Esophagus mucosa (tissue), 1 donor: Measurements from ENCODE around the gene CLDN9. TPM values are rescaled to one million over a fixed set of nuclear protein-coding genes. Genes with fewer than 3 reads are reported as not detected.

Experiments
- ATAC-seq: fragments of 200-7000 bp; cut with Tn5 transposase; one replicate; pipeline ENCODE4 v1.9.1; 2020
- total RNA-seq: library from RNA; stranded (reverse); gene quantifications from one replicate; pipeline ENCODE4 v1.2.4, GENCODE V29; 2023
- donor health status: DM: yes; HTN: yes; CAD: no.

CLDN9 gene
- total RNA-seq, 1 donor from 2014 or later = not detected

DNA sequence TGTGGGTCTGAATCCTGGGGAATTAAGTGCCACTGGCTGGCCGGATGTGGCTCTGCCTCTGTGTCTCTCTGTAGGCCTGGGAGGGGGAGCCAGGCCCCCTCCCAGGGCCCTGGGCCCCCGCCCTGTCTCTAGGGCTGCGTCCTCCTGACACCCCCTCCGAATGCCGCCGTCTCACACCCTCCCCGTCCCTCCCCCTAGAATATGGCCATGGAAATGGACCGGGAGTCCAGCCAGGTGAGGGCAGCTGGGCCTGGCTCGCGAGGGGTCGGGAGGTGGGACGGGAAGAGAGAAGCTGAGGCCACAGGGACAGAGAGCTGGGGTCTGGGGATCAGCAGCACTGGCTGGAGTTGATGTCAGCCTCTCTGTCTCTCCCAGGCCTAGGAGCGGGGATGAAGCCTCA, 16.4 kb upstream of the CLDN9 start:
- ATAC-seq = no peak

DNA sequence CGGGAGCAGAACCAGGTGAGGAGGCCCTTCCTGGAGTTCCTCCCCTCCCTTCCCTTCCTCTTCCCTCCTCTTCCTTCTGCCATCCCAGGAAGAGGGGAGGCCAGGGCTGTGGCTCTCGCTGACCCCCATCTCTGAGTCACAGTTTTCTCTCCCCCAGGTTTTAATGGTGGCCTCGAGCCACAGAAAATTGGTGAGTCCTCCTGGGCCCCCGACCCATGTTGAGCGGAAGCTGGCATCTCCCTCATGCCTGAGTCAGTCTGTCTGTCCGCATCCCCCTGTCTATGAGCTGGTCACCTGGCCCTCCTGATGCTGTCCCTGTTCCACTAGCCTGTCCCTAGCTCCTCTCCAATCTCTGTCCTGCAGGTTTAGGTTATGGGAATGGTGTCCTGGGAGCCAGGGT, 12.8 kb upstream of the CLDN9 start:
- ATAC-seq = no peak

DNA sequence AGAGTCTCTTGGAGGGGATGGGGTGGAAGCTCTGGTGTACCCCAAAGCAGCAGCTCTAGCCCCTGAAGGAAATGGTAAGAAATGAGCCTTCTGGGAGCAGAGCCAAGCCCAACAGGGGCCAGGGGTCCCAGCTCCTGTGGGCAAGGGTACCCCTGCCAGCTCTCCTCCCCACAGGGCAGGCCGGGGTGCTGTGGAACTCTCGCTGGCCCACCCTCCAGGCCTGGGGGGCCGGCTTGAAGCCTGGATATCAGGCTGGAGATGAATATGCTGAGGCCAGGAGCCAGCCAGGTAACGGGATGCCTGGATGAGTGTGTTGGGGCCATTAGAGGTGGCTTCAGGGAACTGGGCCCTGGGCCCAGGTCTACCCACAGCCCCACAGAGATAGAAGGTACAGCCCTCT, 12.2 kb upstream of the CLDN9 start:
- ATAC-seq = no peak

DNA sequence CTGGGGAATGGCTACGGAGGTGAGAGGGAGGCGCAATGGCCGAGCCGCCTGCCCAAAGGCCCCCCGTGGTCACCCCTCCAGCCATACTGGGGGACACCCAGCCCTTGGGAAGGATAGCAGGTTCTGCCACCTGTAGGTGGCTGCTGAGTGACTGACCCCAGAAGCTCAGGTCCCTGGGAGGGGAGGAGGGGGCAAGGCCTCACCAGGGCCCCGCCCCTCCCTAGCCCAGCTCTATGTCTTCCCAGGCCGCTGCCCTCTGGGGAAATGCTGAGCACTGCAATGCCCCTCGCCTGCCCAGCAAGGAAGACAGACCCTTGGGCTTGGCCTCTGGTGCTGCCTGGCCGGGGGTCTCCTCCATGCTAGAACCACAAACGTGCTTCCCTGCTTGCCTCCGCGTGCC, 11.4 kb upstream of the CLDN9 start:
- no peak for ATAC-seq

DNA sequence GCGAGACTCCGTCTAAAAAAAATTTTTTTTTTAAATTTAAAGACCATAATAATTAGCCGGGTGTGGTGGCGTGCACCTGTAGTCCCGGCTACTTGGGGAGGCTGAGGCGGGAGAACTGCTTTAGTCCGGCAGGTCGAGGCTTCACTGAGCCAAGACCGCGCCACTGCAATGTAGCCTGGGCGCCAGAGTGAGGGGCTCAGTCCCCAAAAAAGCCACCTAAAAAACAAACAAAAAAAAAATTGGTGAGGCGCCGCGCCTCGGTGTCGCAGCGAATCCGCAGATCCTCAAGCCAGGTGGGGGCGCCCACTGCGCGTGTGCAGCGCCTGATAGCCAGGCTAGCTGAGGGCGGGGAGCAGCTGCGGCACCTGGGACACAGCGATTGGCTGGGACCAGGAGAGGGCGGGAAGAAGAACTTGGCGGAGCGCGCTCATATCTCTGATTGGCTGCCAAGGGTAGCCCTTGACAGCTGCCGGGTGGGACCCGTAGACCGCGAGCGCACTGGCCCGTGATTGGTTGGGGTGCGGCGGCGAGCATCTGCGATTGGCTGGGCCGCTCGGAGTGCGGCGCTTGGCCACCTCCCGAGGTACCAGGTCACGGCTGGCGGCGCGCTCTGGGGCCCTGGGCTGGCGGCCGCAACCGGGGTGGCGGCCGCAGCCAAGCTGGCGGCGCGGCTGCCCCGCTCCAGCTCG, 9.0 kb upstream of the CLDN9 start:
- ATAC-seq = peak; percentile 99

DNA sequence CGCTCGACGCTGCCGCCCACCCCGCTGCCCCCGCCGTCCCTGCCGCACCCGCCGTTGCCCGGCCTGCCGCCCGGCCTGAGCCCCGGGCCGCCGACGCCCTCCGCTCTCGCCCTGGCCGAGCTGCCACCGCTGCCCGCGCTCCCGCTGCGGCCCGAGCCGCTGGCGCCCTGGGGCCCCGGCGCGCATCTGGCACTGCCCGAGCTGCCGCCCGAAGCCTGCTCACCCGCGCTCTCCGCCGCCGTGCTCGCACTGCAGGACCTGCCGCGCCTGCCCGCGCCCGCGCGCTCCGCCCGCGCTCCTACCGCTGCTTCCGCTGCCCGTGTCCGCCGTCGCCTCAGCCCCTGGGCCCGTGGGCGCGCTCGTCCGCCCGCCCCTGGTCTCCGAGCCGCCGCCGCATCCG, 8.4 kb upstream of the CLDN9 start:
- ATAC-seq = no peak

DNA sequence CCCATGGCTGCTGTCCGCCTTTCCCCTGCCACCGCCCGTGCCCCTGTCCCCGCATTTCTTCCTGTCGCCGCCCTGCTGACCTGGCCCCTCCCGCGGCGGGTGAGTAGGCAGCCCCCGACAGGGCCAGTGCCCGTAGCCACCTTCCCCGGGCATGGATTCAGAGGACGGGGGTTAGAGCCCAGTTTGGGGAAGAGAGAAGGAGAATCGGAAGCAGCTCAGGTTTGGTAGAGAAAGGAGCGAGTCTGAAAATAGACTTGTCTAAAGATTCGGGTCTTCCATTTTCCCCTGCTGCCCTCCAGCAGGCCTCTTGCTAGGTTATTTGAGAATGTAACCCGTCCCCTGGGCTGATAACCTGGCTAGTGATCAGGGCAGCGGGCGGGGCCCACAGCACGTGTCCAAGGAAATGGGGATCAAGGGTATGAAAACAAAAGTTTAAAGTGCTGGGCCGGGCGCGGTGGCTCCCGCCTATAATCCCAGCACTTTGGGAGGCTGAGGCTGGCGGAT, 7.9 kb upstream of the CLDN9 start:
- no peak for ATAC-seq

DNA sequence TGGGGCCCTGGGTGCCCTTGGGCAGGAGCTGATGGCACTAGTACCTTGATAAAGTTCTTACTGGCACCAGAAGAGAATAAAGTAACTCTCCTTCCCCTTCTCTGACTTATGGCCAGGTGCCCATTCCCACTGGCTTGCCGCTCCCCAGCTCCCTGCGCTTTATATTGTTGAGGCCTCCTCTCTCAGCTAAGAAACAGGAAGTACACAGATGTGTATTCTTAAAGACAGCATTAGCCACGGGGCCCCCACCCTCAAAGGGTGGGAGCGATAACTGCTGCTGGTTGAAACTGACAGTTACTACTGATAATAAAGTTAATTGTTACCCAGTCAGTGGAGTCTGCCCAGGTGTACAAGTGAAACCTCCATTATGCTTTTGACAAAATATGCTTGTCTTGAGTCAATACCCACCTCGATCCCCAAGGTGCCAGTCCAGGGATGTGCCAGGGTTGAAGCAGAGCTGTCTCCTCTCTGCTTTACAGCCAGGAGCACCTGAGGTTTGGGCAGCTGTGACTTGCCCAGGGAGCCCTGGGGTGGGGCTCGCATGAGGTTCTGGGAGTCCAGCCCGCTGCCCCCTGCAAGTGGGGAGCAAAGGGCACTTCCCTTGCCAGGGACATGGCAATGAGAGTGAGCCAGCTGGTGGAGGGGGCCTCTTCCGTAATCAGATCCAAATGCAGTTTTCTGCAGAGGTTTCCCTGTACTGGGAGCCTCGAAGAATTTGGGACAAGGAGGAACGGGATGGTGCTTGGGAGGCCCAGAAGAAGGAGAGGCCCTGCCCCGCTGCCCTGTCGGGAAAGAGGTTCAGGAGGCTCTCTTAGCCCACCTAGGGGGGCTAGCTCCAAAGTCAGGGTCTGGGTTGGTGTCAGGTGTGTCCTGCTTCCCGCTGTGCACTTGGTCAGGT, 5.4 kb upstream of the CLDN9 start:
- no peak for ATAC-seq

DNA sequence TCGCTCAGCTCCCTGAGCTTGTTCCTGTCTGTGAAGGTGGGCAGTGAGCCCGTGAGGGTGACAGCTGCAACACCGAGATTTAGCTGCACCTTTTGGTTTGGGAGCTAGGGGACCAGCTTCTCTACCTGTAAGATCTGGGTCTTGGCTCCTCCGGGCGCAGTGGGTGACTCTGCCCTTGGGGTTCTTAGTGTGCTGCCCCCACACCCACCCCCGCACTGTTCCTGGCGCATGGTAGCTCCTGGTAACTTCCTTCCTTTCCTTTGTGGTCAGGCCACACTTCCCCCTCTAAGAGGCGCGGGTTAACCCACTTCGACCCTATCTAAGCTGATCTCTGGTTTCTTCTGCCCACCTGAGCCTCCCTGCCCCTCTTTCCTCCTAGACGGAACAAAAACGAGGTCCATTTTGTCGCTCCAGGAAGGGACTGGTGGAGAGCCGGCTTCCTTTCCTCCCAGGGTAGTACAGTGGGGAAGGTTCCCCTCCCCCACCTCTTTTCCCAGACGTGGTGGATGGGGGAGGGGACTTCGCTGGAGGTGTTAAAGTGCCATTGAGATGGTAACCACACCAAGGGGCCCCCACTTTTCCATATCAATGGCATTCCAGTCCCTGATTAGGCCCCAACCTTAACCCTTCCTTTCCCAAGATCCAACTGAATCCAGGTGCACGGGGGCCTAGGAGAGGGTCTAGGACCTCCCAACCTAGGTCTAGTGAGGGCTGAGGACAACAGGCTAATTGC, 4.6 kb upstream of the CLDN9 start:
- ATAC-seq = no peak

DNA sequence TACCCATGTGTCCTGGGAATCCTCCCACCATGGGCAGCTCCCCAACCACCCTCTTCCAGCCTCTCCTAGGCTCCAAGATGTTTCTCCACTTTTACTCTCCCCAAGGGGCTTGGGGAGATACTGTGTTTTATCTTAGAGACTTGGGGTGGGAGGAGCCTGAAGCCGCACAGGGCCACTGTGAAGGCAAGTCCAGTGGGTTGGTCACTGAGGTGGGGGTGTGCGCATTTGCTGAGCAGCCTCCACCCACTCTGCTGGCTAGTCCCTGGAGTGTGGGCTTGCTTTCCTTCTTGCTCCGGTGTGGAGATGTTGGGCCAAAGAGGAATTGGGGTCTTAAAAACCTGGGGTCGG, 4.1 kb upstream of the CLDN9 start:
- no peak for ATAC-seq

DNA sequence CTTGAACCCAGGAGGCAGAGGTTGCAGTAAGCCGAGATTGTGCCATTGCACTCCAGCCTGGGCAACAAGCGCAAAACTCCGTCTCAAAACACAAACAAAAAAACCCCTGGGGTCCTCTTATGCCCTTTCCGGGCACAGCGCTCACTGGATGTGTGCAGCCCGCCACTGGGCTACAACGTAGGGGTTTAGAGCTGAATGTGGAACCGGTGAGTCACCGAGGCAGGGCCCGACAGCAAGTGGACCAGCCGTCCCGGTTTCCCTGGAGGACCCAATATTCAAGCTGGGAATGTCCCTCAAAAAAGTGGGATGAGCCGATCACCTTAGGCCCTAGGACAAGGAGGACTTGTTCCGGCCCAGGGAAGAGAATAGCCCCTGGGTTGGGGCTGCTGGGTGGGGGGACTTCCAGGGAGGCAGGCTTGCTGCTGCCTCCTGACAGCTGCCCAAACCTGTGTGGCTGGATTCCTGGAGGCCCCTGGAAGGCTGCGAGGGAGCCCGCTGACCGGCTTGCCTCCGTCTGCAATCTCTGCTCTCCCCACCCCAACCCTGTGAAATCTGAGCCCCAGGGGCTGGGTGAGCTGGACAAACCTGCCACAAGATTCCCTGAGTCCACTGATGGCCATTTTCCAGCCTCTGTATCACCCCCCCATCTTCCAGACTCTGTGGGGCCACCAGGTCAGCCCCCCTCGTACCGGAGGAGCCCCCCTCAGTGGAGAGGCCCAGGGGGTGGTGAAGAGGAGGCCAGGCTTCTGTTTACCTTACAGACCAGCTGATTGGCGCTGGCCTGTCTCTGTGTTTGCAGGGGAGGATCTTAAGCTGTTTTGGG, 2.9 kb upstream of the CLDN9 start:
- peak; percentile 23 for ATAC-seq

DNA sequence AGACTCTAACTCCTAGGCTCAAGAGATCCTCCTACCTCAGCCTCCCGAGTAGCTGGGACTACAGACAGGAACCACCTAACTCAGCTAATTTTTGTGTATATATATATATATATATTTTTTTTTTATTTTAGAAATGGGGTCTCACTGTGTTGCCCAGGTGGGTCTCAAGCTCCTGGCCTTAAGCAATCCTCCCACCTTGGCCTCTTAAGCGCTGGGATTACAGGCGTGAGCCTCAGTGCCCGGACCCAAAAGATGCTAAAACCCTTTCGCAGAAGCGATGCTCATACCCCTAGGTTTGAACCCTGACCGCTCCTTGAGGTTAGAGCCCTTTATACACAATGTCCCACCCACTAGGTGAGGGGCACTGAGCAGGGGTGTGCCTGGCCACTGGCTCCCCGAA, 2.2 kb upstream of the CLDN9 start:
- ATAC-seq = no peak

DNA sequence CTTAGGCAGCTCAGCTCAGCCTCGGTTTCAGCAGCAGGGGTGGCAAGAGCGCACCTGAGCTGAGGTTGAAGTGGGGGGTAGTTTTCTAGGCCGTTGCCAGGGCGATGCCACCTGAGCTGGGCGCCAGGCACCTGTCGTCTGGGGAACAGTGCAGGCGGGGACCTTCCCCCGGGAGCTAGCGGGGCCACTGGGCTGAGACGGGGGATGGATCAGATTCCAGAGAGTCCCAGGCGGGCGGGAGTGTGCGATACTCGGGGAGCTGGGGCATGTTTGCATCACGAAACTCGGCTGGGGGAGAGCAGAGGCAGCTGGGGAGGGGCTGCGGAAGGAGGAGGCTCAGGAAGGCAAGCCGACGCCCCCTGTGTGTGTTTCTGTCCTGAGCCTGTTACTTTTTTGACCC, 477 bp upstream of the CLDN9 start:
- ATAC-seq = no peak

DNA sequence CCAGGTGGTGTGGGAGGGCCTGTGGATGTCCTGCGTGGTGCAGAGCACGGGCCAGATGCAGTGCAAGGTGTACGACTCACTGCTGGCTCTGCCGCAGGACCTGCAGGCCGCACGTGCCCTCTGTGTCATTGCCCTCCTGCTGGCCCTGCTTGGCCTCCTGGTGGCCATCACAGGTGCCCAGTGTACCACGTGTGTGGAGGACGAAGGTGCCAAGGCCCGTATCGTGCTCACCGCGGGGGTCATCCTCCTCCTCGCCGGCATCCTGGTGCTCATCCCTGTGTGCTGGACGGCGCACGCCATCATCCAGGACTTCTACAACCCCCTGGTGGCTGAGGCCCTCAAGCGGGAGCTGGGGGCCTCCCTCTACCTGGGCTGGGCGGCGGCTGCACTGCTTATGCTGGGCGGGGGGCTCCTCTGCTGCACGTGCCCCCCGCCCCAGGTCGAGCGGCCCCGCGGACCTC, 798 bp downstream of the CLDN9 start:
- no peak for ATAC-seq

DNA sequence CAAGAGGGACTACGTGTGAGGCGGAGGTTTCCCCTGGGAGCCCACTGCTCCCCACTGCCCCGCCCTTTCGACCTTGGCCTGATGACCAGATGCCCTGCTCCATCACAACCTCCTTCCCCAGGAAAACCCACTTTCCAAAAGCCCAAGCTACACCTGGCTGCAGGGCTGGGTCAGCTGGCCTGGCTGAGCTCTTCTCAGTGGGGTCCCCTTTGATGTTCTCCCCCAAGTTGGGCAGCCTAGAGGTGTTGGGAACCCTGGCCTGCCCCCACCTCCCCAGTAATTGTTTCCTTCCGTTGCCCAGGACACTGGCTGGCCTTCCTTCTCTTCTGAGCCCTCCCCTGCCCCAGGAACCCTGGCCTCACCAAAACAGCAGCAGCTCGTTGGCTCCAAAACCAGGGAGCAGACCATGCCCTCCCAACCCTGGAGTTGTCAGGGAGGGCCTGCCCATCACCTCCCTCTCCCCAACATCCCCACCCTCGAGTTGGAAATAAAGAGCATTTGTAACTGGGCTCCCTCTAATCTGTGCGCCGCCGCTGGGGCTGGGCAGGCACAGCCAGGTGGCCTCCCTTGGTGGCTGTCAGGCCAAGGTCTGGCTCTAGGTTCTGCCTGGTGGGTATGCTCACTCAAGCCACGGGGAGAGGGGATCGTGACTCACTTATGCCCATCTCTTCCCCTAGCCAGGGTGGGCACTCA, 1.4 kb downstream of the CLDN9 start:
- no peak for ATAC-seq

DNA sequence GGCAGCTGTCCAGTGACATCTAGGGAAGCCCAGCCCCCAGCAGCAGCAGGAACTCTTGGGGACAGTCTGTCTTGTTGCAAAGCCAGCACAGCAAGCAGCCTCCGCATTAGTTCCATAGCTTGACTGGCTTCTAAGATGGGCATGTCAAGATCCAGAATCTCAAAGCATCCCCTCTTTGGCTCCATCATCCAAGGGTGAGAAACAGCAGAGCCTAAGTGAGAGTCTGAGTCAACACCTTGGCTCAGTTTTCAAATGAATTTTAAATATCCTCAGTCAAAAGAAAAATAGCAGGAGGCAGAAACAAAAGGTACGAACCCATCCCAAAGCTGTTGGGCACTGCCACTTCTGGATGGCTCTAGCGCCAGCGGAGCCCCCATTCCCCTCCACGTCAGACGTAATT, 2.2 kb downstream of the CLDN9 start:
- ATAC-seq = no peak

DNA sequence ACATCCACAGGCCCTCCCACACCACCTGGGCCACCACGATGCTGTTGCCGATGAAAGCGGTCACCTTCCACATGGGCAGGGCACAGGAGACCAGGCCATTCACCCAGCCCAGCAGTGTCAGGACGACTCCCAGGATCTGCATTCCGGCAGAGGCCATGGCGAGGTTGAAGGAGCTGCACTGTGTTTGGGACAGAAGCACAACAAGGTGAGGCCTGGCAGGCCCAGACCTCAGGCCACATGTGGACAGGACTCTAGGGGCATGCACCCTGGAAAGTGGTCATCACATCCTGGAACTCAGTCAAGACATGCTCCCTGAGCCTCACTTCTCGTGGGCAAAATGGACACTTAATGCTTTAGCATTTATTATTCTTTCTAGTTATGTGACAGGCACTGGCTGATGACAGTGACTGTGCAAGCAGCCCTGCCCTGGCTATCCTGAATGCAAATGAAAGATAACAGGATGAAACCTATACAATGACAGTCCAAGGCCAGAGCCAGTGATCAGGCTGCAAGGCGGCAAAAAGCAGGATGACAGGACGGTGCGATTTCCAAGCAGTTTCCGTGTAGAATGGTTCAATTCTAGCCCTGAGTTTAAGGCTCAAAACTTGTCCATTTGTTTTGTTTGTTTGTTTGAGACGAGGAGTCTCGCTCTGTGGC, 3.3 kb downstream of the CLDN9 start:
- no peak for ATAC-seq

DNA sequence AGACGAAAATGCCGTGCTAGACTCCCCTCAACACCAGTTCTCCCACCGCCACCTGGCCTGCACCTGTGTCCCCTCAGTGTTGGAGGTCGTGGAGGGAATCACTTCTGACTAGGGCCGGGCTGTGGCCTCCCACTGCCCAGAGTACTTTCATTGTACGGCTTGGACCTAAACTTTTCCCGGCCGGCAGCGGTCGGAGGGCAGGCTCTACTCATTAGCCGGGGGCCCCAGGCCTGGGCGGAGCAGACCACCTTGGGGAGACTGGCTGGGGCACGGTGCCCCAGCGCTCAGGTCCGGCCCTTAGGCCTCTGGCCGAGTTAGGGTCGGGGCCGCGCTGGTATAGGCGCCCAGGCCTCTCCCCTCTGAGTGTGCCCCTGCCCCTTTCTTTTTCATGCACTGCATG, 4.6 kb downstream of the CLDN9 start:
- no peak for ATAC-seq

DNA sequence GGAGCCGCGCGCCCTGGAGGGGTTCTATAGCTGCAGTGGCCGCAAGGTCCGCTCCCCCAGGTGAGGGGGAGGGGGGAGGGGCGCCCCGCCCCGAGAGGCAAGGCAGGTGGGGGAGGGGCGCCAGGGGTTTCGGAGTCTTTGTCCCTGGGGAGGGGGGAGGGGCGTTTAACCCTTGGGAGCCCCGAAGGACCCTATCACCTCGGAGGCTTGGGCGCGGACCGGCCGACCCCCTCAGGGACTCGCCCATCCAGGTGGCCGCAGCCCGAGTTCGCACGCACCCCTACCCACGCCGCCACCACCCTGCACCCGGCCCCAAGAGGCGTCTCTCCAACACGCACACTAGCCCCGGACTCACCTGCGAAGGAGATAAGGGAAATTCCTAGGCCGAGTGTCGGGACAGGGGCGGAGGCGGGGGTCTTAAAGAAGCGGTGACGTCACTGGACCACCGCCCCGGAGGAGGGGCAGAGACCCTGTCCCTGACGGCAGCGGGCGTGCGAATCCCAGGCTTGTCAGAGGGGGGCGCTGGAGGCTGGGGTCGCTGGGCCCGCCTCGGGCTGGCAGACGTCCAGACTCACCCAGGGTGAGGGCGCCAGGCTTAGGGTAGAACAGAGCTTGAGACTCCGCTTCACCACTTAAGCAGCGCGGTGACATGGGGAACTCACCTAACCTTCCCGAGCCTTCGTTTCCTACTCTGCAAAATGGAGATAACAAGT, 5.2 kb downstream of the CLDN9 start, which contains the start of gene CLDN6:
Gene CLDN6, minus strand, starts transcription at position 390 of the 713 bp plus-strand sequence. CDS start 2,162 bp downstream, outside the sequence.
- ATAC-seq = no peak

DNA sequence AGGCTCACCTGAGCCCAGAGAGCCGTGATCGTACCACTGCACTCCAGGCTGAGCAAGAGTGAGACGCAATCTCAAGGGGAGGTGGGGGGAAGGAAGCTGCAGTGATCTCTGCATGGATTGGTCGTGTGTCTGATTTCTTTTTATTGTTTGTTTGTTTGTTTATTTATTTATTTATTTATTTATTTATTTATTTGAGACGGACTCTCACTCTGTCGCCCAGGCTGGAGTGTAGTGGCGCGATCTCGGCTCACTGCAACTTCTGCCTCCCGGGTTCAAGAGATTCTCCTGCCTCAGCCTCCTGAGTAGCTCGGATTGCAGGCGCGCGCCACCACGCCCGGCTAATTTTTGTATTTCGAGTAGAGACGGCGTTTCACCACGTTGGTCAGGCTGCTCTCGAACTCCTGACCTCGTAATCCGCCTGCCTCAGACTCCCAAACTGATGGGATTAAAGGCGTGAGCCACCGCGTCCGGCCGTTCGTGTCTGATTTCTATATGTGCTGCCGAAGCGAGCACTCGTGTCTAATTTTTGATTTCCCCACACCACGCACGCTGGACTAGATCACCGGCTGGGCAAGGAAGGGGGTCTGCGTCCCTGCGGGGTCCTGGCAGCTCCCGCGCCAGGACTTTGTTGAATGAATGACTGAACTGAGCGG, 7.0 kb downstream of the CLDN9 start:
- no peak for ATAC-seq
